Measurements from ENCODE around the gene ITPK1. TPM values are rescaled to one million over a fixed set of nuclear protein-coding genes. Genes with fewer than 3 reads are reported as not detected.

Gene ITPK1
- total and polyA plus RNA-seq, 2 donors (not counting 3 experiments of a cell fraction or from before 2014, with no cell fraction given): 39.6 to 51.8 TPM

GRCh38 chr14:93081876-93082570 lies 33.7 kb downstream of the ITPK1 start:
- Histone ChIP-seq H3K27me3 (ENCODE audit: control insufficient read depth in 2 of 2, insufficient read depth in 2 of 2, low read length in 2 of 2) (no peaks in the 10 kb centered on the region), H3K9me1 (replicated peaks; ENCODE audit: control insufficient read depth, extremely low read depth, insufficient read depth, low read length) (no peaks in the 10 kb centered on the region)
- CTCF ChIA-PET: interaction anchor here (1.5 kb wide), 1 partner anchor 31 kb away, joined by 6 read pairs; no protein-coding TSS in a partner anchor

More at GRCh38 chr14:93081876-93082570, 33.7 kb downstream of the ITPK1 start:
- POLR2A ChIA-PET: no interaction called here
- Histone ChIP-seq H3K79me2 (ENCODE audit: control insufficient read depth, insufficient read depth, low read length) (no peaks in the 10 kb centered on the region), H3K36me3 (ENCODE audit: control insufficient read depth in 2 of 2, extremely low read depth in 1 of 2, insufficient read depth in 2 of 2, low read length in 2 of 2) (no peaks in the 10 kb centered on the region), H3K4me3 (replicated peaks in 1 of 3; ENCODE audit: insufficient read depth in 1 of 3, low read depth in 1 of 3, low read length in 3 of 3) (no peak overlapping the region), H3K4me2 (ENCODE audit: insufficient read depth, low read length) (no peak overlapping the region), H2AFZ (ENCODE audit: low read depth, low read length) (no peak overlapping the region), H3K27ac (ENCODE audit: insufficient read depth, low read depth, low read length) (no peak overlapping the region), H3K9ac (replicated peaks; ENCODE audit: extremely low read depth, insufficient read depth, low read length) (no peak overlapping the region), H3K9me3 (replicated peaks; ENCODE audit: control insufficient read depth, insufficient read depth, low read length) (no peaks in the 10 kb centered on the region), H3K4me1 (ENCODE audit: control insufficient read depth, extremely low read depth, insufficient read depth, low read length) (no peaks in the 10 kb centered on the region), H4K20me1 (replicated peaks; ENCODE audit: control insufficient read depth, extremely low read depth, insufficient read depth, low read length) (no peaks in the 10 kb centered on the region)
- FAIRE-seq (no peak), DNase-seq (ENCODE audit: low read depth, low spot score) (no peak)
- intact Hi-C loops (cut with micrococcal nuclease): no loop called here
- TF ChIP-seq CTCF (IDR thresholded peaks at IDR 0.05; ENCODE audit: extremely low read depth in 1 of 2, insufficient read depth in 1 of 2, low read depth in 1 of 2, low read length in 2 of 2) (no peak), FOS (IDR thresholded peaks at IDR 0.05; ENCODE audit: borderline replicate concordance, insufficient read depth, low read length) (no peak)
- no TSS peak for BruUV-seq (replicated peaks)
- dilution Hi-C loops (cut with MboI; ENCODE audit: extremely low pct_ligation_motif_present, low sequenced_read_pairs): no loop called here
